ENCODE data around the gene ZNF578.
"Not testable (repeated sequence)": the region's sequence is repeated elsewhere in the genome, so short reads cannot be mapped to it uniquely, and the experiment has no call there.

The ZNF578 gene

DNA sequence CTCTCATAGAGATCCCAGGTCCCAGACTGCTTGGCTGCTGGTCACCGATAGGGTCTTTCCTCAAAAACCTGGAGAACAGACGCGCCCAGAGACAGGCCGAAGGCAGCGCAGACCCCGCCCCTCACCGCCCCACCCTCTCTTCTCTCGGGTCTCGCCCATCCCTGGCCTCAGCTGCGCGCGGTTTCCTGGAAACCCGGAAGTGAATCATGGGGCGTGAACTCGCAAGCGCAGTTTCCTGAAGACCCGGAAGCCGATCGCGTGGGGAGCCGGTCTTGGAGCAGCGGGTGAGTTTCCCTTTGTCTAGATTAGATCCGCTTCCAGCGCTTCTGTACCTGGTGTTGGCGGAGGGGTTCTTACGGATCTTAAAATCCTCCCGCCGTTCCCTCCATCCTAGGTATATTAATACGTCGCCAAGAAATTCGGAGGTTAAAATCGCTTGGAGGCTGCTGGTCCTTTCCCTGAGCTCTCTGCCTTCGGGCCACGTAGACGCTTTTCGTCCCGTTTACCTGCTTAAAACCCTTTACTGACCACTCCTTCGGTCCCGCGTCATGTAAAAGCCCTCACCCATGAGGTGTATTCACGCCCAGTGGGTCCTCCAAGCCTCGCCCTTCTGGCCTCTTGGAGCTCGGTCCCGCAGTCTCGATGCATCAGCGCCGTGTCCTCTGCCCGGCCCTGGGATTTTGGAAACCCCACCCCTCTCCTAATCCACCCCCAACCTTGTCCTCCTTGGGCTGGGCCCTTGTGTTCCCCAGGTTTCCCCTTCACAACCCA is at the start of gene ZNF578:
TSS of gene ZNF578 (plus strand) at position 230 of the 771 bp plus-strand sequence. CDS start 48,293 bp downstream, outside the sequence.
- Histone ChIP-seq H3K4me1 (ENCODE audit: control insufficient read depth, insufficient read depth, low read length) (no peaks in the 10 kb centered on the region), H3K9ac (ENCODE audit: low read length) (no peak within 1 kb of the TSS), H3K9me3 (ENCODE audit: control insufficient read depth, low read length) (peaks cover 20% of the 10 kb centered on the region)

GRCh38 chr19:52410276-52410675 is 43.1 kb upstream of the ZNF578 start:
- Histone ChIP-seq H3K9me3 (ENCODE audit: control insufficient read depth, low read length) (peaks cover 8% of the 10 kb centered on the region), H3K36me3 (ENCODE audit: control insufficient read depth, insufficient read depth, low read length) (peaks cover 7% of the 10 kb centered on the region), H3K27me3 (ENCODE audit: control insufficient read depth, insufficient read depth, low read length) (no peaks in the 10 kb centered on the region), H3K4me3 (ENCODE audit: low read length) (no peak overlapping the region), H3K9ac (ENCODE audit: low read length) (no peak overlapping the region), H3K4me1 (ENCODE audit: control insufficient read depth, insufficient read depth, low read length) (no peaks in the 10 kb centered on the region)

More for the DNA sequence above, at the start of gene ZNF578:
- Histone ChIP-seq H3K4me3 (ENCODE audit: low read length) (peak within 1 kb of the TSS; percentile 23), H3K27me3 (ENCODE audit: control insufficient read depth, insufficient read depth, low read length) (no peaks in the 10 kb centered on the region), H3K36me3 (ENCODE audit: control insufficient read depth, insufficient read depth, low read length) (no peaks in the 10 kb centered on the region)

DNA sequence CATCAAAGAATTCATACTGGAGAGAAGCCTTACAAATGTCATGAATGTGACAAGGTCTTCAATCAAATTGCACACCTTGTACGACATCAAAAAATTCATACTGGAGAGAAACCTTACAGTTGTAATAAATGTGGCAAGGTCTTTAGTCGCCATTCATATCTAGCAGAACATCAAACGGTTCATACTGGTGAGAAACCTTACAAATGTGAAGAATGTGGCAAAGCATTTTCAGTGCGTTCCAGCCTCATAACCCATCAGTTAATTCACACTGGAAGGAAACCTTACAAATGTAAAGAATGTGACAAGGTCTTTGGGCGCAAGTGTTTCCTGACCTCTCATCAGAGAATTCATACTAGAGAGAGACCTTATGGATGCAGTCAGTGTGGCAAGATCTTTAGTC is 37.6 kb upstream of the ZNF578 start:
- Histone ChIP-seq H3K9ac (ENCODE audit: low read length) (no peak overlapping the region), H3K27me3 (ENCODE audit: control insufficient read depth, insufficient read depth, low read length) (no peaks in the 10 kb centered on the region), H3K9me3 (ENCODE audit: control insufficient read depth, low read length) (peaks cover 11% of the 10 kb centered on the region), H3K4me1 (ENCODE audit: control insufficient read depth, insufficient read depth, low read length) (no peaks in the 10 kb centered on the region), H3K36me3 (ENCODE audit: control insufficient read depth, insufficient read depth, low read length) (no peaks in the 10 kb centered on the region), H3K4me3 (ENCODE audit: low read length) (no peak overlapping the region)

- no peaks in the 10 kb centered on the region for H3K36me3 ChIP-seq (ENCODE audit: control insufficient read depth, insufficient read depth, low read length)
- no peak within 1 kb of the TSS for H3K4me3 ChIP-seq (ENCODE audit: low read length)
- no peaks in the 10 kb centered on the region for H3K27me3 ChIP-seq (ENCODE audit: control insufficient read depth, insufficient read depth, low read length)
- no peak within 1 kb of the TSS for H3K9ac ChIP-seq (ENCODE audit: low read length)
- H3K4me1 ChIP-seq (ENCODE audit: control insufficient read depth, insufficient read depth, low read length): no peaks in the 10 kb centered on the region
- no peaks in the 10 kb centered on the region for H3K9me3 ChIP-seq (ENCODE audit: control insufficient read depth, low read length)
These were observed 24.4 kb upstream of the ZNF578 start, which contains the start of gene ZNF534 for GRCh38 chr19:52428937-52429336. TSS of gene ZNF534 (plus strand) at chr19:52429148. CDS start at chr19:52431475, 2,327 bp downstream.

GRCh38 chr19:52442179-52442578 is 11.2 kb upstream of the ZNF578 start:
- H3K4me3 ChIP-seq (ENCODE audit: low read length): no peak overlapping the region
- H3K27me3 ChIP-seq (ENCODE audit: control insufficient read depth, insufficient read depth, low read length): no peaks in the 10 kb centered on the region
- no peak overlapping the region for H3K9ac ChIP-seq (ENCODE audit: low read length)
- no peaks in the 10 kb centered on the region for H3K4me1 ChIP-seq (ENCODE audit: control insufficient read depth, insufficient read depth, low read length)
- no peaks in the 10 kb centered on the region for H3K36me3 ChIP-seq (ENCODE audit: control insufficient read depth, insufficient read depth, low read length)
- H3K9me3 ChIP-seq (ENCODE audit: control insufficient read depth, low read length): no peaks in the 10 kb centered on the region

DNA sequence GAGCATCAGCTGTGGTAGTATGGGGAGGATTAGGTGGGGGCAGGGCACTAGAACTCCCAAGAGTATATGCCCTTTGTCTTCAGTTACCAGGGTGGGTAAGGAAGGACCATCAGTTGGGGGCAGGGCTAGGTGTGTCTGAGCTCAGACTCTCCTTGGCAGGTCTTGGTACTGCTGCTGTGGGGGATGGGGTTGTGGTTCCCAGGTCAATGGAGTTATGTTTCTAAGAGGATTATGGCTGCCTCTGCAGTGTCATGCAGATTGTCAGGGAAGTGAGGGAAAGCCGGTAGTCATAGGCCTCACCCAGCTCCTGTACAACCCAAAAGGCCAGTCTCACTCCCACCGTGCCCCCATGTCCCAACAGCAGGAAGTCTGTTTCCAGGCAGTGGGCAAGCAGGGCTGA is 8.8 kb upstream of the ZNF578 start:
- Histone ChIP-seq H3K27me3 (ENCODE audit: control insufficient read depth, insufficient read depth, low read length) (no peaks in the 10 kb centered on the region), H3K4me3 (ENCODE audit: low read length) (no peak overlapping the region), H3K4me1 (ENCODE audit: control insufficient read depth, insufficient read depth, low read length) (no peaks in the 10 kb centered on the region), H3K9me3 (ENCODE audit: control insufficient read depth, low read length) (no peaks in the 10 kb centered on the region), H3K36me3 (ENCODE audit: control insufficient read depth, insufficient read depth, low read length) (no peaks in the 10 kb centered on the region), H3K9ac (ENCODE audit: low read length) (no peak overlapping the region)

DNA sequence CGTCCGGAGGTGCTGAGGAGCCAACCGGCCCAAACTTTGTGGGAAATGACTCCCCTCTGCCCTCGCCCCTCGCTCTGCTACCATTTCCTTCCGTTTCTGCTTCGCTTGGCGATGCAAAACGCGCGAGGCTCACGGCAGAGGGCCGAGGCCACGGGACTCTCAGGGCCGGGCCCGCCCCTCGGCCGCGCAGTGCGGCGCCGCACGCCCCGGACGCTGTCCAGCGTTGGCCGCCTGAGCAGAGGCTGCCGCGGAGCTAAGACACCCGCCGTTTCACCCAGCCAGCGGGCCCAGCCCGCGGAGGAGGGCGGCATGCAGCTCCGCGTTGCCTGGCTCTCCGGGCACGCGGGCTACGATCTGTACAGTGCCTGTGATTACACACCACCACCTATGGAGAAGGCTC is 2.1 kb upstream of the ZNF578 start:
- no peaks in the 10 kb centered on the region for H3K27me3 ChIP-seq (ENCODE audit: control insufficient read depth, insufficient read depth, low read length)
- no peaks in the 10 kb centered on the region for H3K4me1 ChIP-seq (ENCODE audit: control insufficient read depth, insufficient read depth, low read length)
- peaks cover 15% of the 10 kb centered on the region for H3K9me3 ChIP-seq (ENCODE audit: control insufficient read depth, low read length)
- no peak overlapping the region for H3K9ac ChIP-seq (ENCODE audit: low read length)
- H3K4me3 ChIP-seq (ENCODE audit: low read length): no peak overlapping the region
- no peaks in the 10 kb centered on the region for H3K36me3 ChIP-seq (ENCODE audit: control insufficient read depth, insufficient read depth, low read length)

DNA sequence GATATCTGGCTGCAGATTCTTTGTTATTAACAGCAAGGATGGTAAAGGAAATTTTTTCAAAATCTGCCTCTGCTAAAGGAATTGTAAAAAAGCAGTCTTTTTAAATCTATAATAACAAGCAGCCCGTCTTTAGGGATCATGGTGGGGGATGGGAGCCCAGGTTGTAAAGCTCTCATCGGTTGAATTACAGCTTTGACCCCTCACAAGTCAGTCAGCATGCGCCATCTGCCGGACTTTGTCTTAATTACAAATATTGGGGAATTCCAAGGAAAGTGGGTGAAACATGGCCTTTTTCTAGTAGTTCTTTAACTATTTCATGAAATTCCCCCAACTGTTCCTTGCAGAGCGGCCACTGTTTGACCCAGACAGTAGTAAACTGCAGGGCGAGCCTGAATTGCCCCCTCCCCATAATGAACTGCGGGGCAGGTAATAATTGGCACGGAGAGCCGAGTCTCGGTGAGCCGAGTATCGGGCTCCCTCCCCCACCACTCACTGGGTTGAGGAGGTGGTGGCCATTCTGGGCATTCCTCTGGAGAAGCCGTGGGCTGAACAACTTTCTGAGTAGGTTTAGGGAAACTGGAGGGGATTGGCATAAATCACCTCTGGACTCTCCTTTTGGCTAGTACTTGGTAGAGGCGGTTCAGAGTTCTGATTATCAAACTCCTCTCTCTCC is 11.6 kb downstream of the ZNF578 start:
- Histone ChIP-seq H3K27me3 (ENCODE audit: control insufficient read depth, insufficient read depth, low read length) (no peaks in the 10 kb centered on the region), H3K4me1 (ENCODE audit: control insufficient read depth, insufficient read depth, low read length) (no peaks in the 10 kb centered on the region), H3K4me3 (ENCODE audit: low read length) (no peak overlapping the region), H3K36me3 (ENCODE audit: control insufficient read depth, insufficient read depth, low read length) (no peaks in the 10 kb centered on the region), H3K9me3 (ENCODE audit: control insufficient read depth, low read length) (peaks cover 9% of the 10 kb centered on the region), H3K9ac (ENCODE audit: low read length) (no peak overlapping the region)

- no peaks in the 10 kb centered on the region for H3K27me3 ChIP-seq (ENCODE audit: control insufficient read depth, insufficient read depth, low read length)
- no peaks in the 10 kb centered on the region for H3K4me1 ChIP-seq (ENCODE audit: control insufficient read depth, insufficient read depth, low read length)
- peaks cover 24% of the 10 kb centered on the region for H3K9me3 ChIP-seq (ENCODE audit: control insufficient read depth, low read length)
- no peak overlapping the region for H3K4me3 ChIP-seq (ENCODE audit: low read length)
- H3K36me3 ChIP-seq (ENCODE audit: control insufficient read depth, insufficient read depth, low read length): no peaks in the 10 kb centered on the region
- H3K9ac ChIP-seq (ENCODE audit: low read length): no peak overlapping the region
These were observed 20.4 kb downstream of the ZNF578 start for GRCh38 chr19:52473655-52474350.

DNA sequence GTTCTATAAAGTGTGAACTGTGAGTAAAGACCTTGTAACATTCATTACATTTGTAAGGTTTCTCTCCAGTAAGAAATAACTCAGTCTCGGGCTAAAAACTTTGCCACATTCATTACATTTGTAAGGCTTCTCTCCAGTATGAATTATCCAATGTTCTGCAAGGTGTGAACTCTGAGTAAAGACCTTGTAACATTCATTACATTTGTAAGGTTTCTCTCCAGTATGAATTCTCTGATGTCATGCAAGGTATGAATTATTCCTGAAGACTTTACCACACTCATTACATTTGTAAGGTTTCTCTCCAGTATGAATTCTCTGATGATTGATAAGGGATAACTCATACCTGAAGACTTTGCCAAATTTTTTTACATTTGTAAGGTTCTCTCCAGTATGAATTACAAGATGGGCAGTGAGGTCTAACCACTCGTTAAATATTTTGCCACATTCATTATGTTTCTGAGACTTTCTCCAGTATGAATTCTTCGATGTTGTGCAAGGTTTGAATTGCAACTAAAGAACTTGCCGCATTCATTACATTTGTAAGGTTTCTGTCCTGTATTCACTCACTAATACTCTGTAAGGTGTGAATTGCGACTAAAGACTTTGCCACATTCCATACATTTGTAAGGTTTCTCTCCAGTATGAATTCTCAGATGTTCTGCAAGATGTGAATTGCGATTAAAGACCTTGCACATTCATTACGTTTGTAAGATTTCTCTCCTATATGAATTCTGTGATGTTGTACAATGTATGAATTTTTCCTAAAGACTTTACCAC is 21.2 kb downstream of the ZNF578 start:
- H3K9ac ChIP-seq (ENCODE audit: low read length): no peak overlapping the region
- H3K36me3 ChIP-seq (ENCODE audit: control insufficient read depth, insufficient read depth, low read length): no peaks in the 10 kb centered on the region
- peaks cover 24% of the 10 kb centered on the region for H3K9me3 ChIP-seq (ENCODE audit: control insufficient read depth, low read length)
- no peak overlapping the region for H3K4me3 ChIP-seq (ENCODE audit: low read length)
- no peaks in the 10 kb centered on the region for H3K4me1 ChIP-seq (ENCODE audit: control insufficient read depth, insufficient read depth, low read length)
- no peaks in the 10 kb centered on the region for H3K27me3 ChIP-seq (ENCODE audit: control insufficient read depth, insufficient read depth, low read length)

DNA sequence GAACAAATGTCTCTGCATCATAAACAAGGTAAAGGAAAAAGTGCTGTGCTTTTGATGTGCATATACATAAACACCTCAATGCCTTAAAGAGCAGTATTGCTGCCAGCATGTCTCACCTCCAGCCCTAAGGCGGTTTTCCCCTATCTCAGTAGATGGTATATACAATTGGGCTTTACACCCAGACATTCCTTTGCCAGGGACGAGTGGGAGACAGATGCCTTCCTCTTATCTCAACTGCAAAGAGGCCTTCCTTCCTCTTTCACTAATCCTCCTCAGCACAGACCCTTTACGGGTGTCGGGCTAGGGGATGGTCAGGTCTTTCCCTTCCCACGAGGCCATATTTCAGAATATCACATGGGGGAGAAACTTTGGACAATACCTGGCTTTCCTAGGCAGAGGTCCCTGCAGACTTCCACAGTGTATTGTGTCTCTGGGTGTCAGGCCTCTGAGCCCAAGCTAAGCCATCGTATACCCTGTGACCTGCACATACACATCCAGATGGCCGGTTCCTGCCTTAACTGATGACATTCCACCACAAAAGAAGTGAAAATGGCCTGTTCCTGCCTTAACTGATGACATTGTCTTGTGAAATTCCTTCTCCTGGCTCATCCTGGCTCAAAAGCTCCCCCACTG is 30.9 kb downstream of the ZNF578 start:
- H3K36me3 ChIP-seq (ENCODE audit: control insufficient read depth, insufficient read depth, low read length); H3K9ac ChIP-seq (ENCODE audit: low read length); H3K9me3 ChIP-seq (ENCODE audit: control insufficient read depth, low read length); H3K27me3 ChIP-seq (ENCODE audit: control insufficient read depth, insufficient read depth, low read length); H3K4me3 ChIP-seq (ENCODE audit: low read length); H3K4me1 ChIP-seq (ENCODE audit: control insufficient read depth, insufficient read depth, low read length): not testable (repeated sequence)
